Measurements from ENCODE around the gene POLRMT.

DNA sequence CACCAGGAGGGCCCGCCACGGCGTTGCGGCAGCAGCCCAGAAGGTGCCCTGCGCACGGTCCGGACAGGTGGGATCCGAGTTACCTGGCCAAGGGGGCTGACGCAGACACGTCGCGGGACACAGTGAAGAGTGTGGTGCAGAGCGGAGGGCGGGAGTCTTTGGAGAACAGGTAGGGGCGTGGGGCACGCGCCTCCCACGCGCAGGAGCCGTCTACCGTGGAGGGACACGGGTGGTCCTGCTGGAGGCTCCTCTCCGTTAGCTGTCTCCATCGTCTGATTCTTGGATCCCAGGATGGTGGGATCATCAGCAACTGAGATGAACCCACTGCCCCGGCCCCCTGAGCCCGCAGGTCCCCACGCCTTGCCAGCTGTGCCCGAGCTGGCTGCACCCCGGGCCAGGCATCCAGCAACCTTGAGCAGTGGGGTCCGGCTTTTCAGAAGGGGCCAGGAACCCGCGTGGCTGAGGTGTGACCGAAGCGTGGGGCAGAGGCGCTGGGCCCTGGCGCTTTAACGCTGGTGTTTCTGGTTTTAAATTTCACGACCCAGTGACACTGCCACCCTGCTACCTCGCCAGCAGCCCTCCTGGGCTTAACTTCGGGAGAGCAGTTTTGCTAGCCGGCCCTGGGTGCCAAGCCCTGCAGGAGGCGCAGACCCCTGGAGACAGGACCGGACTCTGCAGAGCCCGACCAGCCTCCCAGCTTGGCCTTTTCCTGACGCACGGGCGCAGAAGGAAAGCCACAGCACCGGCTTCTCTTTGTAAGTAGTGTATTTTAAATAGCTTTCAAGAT is 13.6 kb upstream of the POLRMT start:
- TF ChIP-seq, protein P1, sequence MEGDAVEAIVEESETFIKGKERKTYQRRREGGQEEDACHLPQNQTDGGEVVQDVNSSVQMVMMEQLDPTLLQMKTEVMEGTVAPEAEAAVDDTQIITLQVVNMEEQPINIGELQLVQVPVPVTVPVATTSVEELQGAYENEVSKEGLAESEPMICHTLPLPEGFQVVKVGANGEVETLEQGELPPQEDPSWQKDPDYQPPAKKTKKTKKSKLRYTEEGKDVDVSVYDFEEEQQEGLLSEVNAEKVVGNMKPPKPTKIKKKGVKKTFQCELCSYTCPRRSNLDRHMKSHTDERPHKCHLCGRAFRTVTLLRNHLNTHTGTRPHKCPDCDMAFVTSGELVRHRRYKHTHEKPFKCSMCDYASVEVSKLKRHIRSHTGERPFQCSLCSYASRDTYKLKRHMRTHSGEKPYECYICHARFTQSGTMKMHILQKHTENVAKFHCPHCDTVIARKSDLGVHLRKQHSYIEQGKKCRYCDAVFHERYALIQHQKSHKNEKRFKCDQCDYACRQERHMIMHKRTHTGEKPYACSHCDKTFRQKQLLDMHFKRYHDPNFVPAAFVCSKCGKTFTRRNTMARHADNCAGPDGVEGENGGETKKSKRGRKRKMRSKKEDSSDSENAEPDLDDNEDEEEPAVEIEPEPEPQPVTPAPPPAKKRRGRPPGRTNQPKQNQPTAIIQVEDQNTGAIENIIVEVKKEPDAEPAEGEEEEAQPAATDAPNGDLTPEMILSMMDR (IDR thresholded peaks at IDR 0.05), result no peak
- no peak for TF ChIP-seq POLR2A (IDR thresholded peaks at IDR 0.05)
- TF ChIP-seq POLR2AphosphoS5 (IDR thresholded peaks at IDR 0.05), result no peak
- TF ChIP-seq EP300 (IDR thresholded peaks at IDR 0.05), result no peak
